ENCODE results near the gene SMARCB1. TPM values are rescaled to one million over a fixed set of nuclear protein-coding genes. Genes with fewer than 3 reads are reported as not detected.

Gene SMARCB1
- total RNA-seq, 1 donor from 2014 or later = 147 TPM

DNA sequence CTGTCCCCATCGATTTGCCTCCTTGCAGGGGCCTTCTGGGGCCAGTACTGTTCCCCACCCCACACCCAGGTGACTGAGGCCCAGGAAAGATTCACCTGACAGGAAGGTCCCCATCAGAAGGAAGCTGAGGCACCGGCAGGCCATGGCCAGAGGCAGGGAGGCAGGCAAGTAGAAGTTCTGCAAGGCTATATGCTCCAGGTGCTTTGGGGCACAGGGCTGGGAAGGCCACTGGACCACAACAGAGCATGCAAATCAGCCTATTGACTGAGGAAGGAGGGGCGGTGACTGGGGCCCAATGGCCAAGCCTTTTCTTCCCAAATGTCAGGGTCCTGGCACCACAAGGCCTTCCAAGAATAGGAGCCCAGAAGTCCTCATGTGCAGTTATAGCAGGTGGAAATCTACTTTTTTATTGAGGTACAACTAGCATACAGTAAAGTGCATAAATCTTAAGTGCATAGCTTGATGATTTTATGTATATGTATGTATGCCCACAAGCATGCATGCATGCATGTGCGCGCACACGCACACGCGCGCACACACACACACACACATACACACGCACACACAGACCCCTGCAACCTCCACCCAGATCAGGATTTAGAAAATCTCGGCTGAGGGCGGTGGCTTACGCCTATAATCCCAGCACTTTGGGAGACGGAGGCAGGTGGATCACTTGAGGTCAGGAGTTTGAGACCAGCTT lies 32.4 kb upstream of the SMARCB1 start, which contains the start of gene VPREB3:
Gene VPREB3, minus strand, starts transcription at position 206 of the 700 bp plus-strand sequence. Its CDS starts 62 bp downstream, at position 144.
- no peak within 1 kb of the TSS for H3K4me3 ChIP-seq

DNA sequence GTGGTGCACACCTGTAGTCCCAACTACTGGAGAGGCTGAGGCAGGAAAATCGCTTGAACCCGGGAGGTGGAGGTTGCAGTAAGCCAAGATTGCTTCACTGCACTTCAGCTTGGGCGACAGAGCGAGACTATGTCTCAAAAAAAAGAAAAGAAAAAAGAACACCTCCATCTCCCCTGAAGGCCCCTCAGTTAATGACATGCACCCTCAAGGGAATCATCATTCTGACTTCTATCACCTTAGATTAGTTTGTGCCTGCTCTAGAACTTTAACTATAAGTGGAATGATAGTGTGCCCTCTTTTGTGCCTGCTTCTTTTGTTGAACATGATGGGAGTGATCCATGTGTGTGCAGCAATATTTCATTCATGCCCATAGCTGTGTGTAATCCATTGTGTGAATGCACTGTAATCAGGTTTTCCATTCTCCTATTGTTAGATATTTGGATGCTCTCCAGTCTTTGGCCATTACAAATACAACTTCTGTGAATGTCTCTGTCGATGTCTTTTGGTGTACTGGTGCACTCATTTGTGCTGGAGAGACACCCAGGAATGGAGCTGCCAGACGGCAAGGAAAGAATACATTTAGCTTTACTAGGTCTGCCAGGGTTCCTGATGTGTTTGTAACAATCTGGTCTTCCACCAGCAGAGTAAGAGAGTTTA lies 31.7 kb upstream of the SMARCB1 start:
- Histone ChIP-seq H3K27me3 (no peaks in the 10 kb centered on the region), H3K27ac (no peak overlapping the region), H3K4me3 (no peak overlapping the region), H3K9me3 (no peaks in the 10 kb centered on the region), H3K36me3 (no peaks in the 10 kb centered on the region), H3K4me1 (peaks cover 13% of the 10 kb centered on the region)
- no peak for TF ChIP-seq POLR2AphosphoS5 (IDR thresholded peaks at IDR 0.05; ENCODE audit: insufficient read depth in 1 of 2, low read depth in 1 of 2)
- intact Hi-C loops (cut with DNase I) = no loop called here
- DNase-seq (ENCODE audit: extremely low spot score in 2 of 2) = no peak

More for the DNA sequence above, 32.4 kb upstream of the SMARCB1 start, which contains the start of gene VPREB3:
- TF ChIP-seq POLR2A (IDR thresholded peaks at IDR 0.05) (no peak), POLR2AphosphoS5 (IDR thresholded peaks at IDR 0.05; ENCODE audit: insufficient read depth in 1 of 2, low read depth in 1 of 2) (no peak)
- no peak within 1 kb of the TSS for H3K27ac ChIP-seq
- no peaks in the 10 kb centered on the region for H3K9me3 ChIP-seq
- H3K36me3 ChIP-seq = no peaks in the 10 kb centered on the region
- DNase-seq (ENCODE audit: extremely low spot score in 2 of 2) = no peak
- intact Hi-C loops (cut with DNase I) = no loop called here
- H3K27me3 ChIP-seq = no peaks in the 10 kb centered on the region
- peaks cover 19% of the 10 kb centered on the region for H3K4me1 ChIP-seq

DNA sequence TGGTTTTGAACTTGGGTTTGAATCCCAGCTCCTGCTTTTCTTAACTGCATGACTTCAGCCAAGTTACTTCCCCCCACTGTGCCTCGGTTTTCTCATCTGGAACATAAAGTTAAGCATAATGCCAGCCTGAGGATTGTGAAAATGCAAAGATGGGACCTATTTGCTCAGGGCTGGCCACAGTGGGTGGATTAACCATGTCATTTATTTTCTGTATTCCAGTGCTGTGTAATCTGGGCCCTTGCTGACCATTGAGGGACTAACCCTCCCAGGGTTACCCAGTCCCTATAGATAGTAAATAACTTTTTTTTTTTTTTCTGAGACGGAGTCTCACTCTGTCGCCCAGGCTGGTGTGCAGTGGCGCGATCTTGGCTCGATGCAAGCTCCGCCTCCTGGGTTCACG lies 31.1 kb upstream of the SMARCB1 start:
- H3K36me3 ChIP-seq = no peaks in the 10 kb centered on the region
- H3K4me3 ChIP-seq = no peak overlapping the region
- DNase-seq (ENCODE audit: extremely low spot score in 2 of 2) = no peak
- peaks cover 8% of the 10 kb centered on the region for H3K4me1 ChIP-seq
- intact Hi-C loops (cut with DNase I) = no loop called here
- H3K9me3 ChIP-seq = no peaks in the 10 kb centered on the region
- no peak for TF ChIP-seq CTCF (IDR thresholded peaks at IDR 0.05)
- no peak for TF ChIP-seq POLR2AphosphoS5 (IDR thresholded peaks at IDR 0.05; ENCODE audit: insufficient read depth in 1 of 2, low read depth in 1 of 2)
- TF ChIP-seq POLR2A (IDR thresholded peaks at IDR 0.05) = no peak
- H3K27me3 ChIP-seq = no peaks in the 10 kb centered on the region
- no peak overlapping the region for H3K27ac ChIP-seq

DNA sequence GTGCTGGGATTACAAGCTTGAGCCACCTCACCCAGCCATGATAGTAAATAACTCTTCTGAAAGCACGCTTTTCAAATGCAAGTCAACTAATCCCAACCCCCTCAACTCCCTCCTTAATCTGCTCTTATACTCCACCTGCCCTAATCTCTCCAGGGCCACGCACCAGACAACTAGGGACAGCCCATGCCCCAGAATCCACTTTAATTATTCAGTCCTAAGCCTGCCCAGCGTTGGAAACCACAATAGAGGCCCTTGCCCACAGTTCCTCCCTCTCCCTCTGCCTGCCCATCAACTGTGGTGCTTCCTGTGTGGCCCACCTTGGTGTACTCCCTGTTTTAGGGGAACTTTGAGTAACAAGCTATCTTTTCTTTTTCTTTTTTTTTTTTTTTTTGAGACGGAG lies 29.9 kb upstream of the SMARCB1 start:
- H3K9me3 ChIP-seq = no peaks in the 10 kb centered on the region
- no peaks in the 10 kb centered on the region for H3K36me3 ChIP-seq
- intact Hi-C loops (cut with DNase I) = no loop called here
- no peaks in the 10 kb centered on the region for H3K27me3 ChIP-seq
- TF ChIP-seq POLR2A (IDR thresholded peaks at IDR 0.05) (no peak), CTCF (IDR thresholded peaks at IDR 0.05) (no peak), POLR2AphosphoS5 (IDR thresholded peaks at IDR 0.05; ENCODE audit: insufficient read depth in 1 of 2, low read depth in 1 of 2) (no peak)
- DNase-seq (ENCODE audit: extremely low spot score in 2 of 2) = no peak
- H3K4me3 ChIP-seq = no peak overlapping the region
- H3K27ac ChIP-seq = no peak overlapping the region
- peaks cover under 1% of the 10 kb centered on the region for H3K4me1 ChIP-seq

GRCh38 chr22:23759566-23759965 lies 27.2 kb upstream of the SMARCB1 start:
- intact Hi-C loops (cut with DNase I) = no loop called here
- TF ChIP-seq POLR2AphosphoS5 (IDR thresholded peaks at IDR 0.05; ENCODE audit: insufficient read depth in 1 of 2, low read depth in 1 of 2) = no peak
- TF ChIP-seq POLR2A (IDR thresholded peaks at IDR 0.05) = no peak
- no peak for TF ChIP-seq CTCF (IDR thresholded peaks at IDR 0.05)
- Histone ChIP-seq H3K27ac (no peak overlapping the region), H3K9me3 (no peaks in the 10 kb centered on the region), H3K4me1 (peaks cover 19% of the 10 kb centered on the region), H3K27me3 (no peaks in the 10 kb centered on the region), H3K4me3 (no peak overlapping the region), H3K36me3 (no peaks in the 10 kb centered on the region)
- DNase-seq (ENCODE audit: extremely low spot score in 2 of 2) = no peak

- Histone ChIP-seq H3K27me3 (no peaks in the 10 kb centered on the region), H3K27ac (no peak overlapping the region), H3K4me3 (no peak overlapping the region), H3K9me3 (no peaks in the 10 kb centered on the region), H3K36me3 (no peaks in the 10 kb centered on the region), H3K4me1 (peaks cover 24% of the 10 kb centered on the region)
- TF ChIP-seq CTCF (IDR thresholded peaks at IDR 0.05) (no peak), POLR2AphosphoS5 (IDR thresholded peaks at IDR 0.05; ENCODE audit: insufficient read depth in 1 of 2, low read depth in 1 of 2) (no peak), POLR2A (IDR thresholded peaks at IDR 0.05) (no peak)
- intact Hi-C loops (cut with DNase I) = no loop called here
- no peak for DNase-seq (ENCODE audit: extremely low spot score in 2 of 2)
Measured at GRCh38 chr22:23760056-23760455, 26.7 kb upstream of the SMARCB1 start.
